CD4-positive, alpha-beta T cell (primary cell): ENCODE results near the gene ACAD10. TPM values are rescaled to one million over a fixed set of nuclear protein-coding genes. Genes with fewer than 3 reads are reported as not detected.

ENCODE experiments used
- ATAC-seq: fragments of 200-7000 bp; cut with Tn5 transposase; one replicate; pipeline ENCODE4 v1.10.0; 2022; ENCODE audit warnings: mild to moderate bottlenecking; ENCODE audit not compliant: poor library complexity
- CTCF ChIA-PET: fragments of 350-600 bp; sonication (Branson Sonifier 250); formaldehyde crosslinking; loops from one replicate; lab custom pipeline; 2021; ENCODE audit warnings: antibody characterized with exemption, inconsistent platforms; lab: Charles Lee
- POLR2A ChIA-PET: fragments of 350-600 bp; sonication (Branson Sonifier 250); formaldehyde crosslinking; loops from one replicate; lab custom pipeline; 2021; ENCODE audit warnings: antibody characterized with exemption, inconsistent platforms; lab: Charles Lee
- DNase-seq, 14 experiments: peaks; one replicate each; pipeline ENCODE4 v3.0.0-alpha.2; 2013 to 2020; ENCODE audit warnings: mixed read lengths in 2 of 14
- H3K27ac ChIP-seq, 2 donors: one replicate each; pipeline versions ENCODE4 v1.5.1 to v1.7.0; 2013; ENCODE audit warnings: low read length in 2 of 2, low read depth in 1 of 2, mild to moderate bottlenecking in 1 of 2
- H3K27me3 ChIP-seq, 2 experiments: 1 replicate in 1 of 2; 2 replicates in 1 of 2; pipeline versions ENCODE4 v1.6.1 to v1.7.0; 2013; ENCODE audit warnings: low read length in 2 of 2, control low read depth in 1 of 2, mild to moderate bottlenecking in 1 of 2, moderate library complexity in 1 of 2; ENCODE audit not compliant: insufficient read depth in 2 of 2, control insufficient read depth in 1 of 2
- H3K36me3 ChIP-seq: one replicate; pipeline ENCODE4 v1.6.1; 2013; ENCODE audit warnings: low read length, control low read depth; ENCODE audit not compliant: insufficient read depth
- H3K4me1 ChIP-seq: one replicate; pipeline ENCODE4 v1.6.1; 2013; ENCODE audit warnings: low read length, control low read depth; ENCODE audit not compliant: insufficient read depth
- H3K4me3 ChIP-seq: one replicate; pipeline ENCODE4 v1.5.1; 2013; ENCODE audit warnings: mild to moderate bottlenecking, low read length, moderate library complexity
- H3K9me3 ChIP-seq, 2 experiments: 1 replicate in 1 of 2; 2 replicates in 1 of 2; pipeline versions ENCODE4 v1.6.1 to v1.7.0; 2013; ENCODE audit warnings: low read length in 2 of 2, mild to moderate bottlenecking in 2 of 2, control low read depth in 1 of 2, moderate library complexity in 1 of 2; ENCODE audit not compliant: control insufficient read depth in 1 of 2, insufficient read depth in 1 of 2
- H3K27ac Mint-ChIP-seq: one replicate; pipeline ENCODE4 v1.8.0; 2020; ENCODE audit warnings: mixed read lengths
- H3K27me3 Mint-ChIP-seq: one replicate; pipeline ENCODE4 v1.8.0; 2021; ENCODE audit warnings: mixed read lengths
- H3K36me3 Mint-ChIP-seq: one replicate; pipeline ENCODE4 v1.8.0; 2021; ENCODE audit warnings: low read depth, mixed read lengths
- H3K4me1 Mint-ChIP-seq: one replicate; pipeline ENCODE4 v1.8.0; 2021; ENCODE audit warnings: low read depth, mixed read lengths
- H3K4me3 Mint-ChIP-seq: one replicate; pipeline ENCODE4 v1.8.0; 2020; ENCODE audit warnings: mild to moderate bottlenecking, mixed read lengths
- H3K9me3 Mint-ChIP-seq: one replicate; pipeline ENCODE4 v1.8.0; 2020; ENCODE audit warnings: mixed read lengths
- intact Hi-C, 2 experiments: fragments of 100-400 bp; cut with DNase I in 1 of 2; cut with micrococcal nuclease in 1 of 2; formaldehyde crosslinking; loops; one replicate each; pipeline versions ENCODE4 v1.15.1 to v1.9.0; 2023 to 2025; cut with DNase I, micrococcal nuclease
- microRNA-seq: library from miRNA; unstranded; fragments of <30 nt; microRNA quantifications from one replicate; pipeline ENCODE4 v1.2.0, GENCODE V29; 2021; ENCODE audit warnings: borderline microRNAs expressed, borderline replicate concordance
- total RNA-seq, 174 experiments: library from RNA in 2 of 174; stranded (reverse) in 2 of 174; gene quantifications; one replicate each; pipeline ENCODE4 v1.2.3 and lab custom pipeline; 2021 to 2026
- TF ChIP-seq, protein P1 (sequence below): fragments of 200-600 bp; IDR thresholded peaks from one replicate; pipeline ENCODE4 v1.8.0; 2022; ENCODE audit warnings: antibody characterized with exemption, mild to moderate bottlenecking

ACAD10 gene
- total RNA-seq, 2 experiments from 2014 or later = 15.8 to 17.4 TPM

DNA sequence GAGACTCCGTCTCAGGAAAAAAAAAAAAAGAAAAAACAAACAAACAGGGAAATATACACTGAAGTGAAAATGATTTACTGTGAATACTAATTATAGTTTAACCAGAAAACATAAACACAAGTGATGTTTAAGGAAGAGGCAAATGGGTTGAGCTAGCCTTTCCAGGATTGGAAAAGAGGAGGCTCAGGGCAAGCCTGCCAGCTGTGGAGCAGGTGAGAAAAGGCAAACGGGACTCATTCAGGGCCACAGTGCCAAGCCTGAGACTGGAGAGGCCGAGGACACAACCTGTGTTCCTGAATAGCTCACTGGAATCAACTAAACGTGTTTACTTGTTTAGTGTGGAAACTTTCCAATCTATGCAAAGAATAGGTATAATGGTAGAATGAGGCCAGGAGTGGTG, 120.5 kb downstream of the ACAD10 start:
- no peaks in the 10 kb centered on the region for H3K36me3 ChIP-seq
- no peaks in the 10 kb centered on the region for H3K36me3 Mint-ChIP-seq
- no peak overlapping the region for H3K4me3 ChIP-seq
- no peaks in the 10 kb centered on the region for H3K4me1 Mint-ChIP-seq
- no peaks in the 10 kb centered on the region for H3K27me3 Mint-ChIP-seq
- TF ChIP-seq, protein P1, sequence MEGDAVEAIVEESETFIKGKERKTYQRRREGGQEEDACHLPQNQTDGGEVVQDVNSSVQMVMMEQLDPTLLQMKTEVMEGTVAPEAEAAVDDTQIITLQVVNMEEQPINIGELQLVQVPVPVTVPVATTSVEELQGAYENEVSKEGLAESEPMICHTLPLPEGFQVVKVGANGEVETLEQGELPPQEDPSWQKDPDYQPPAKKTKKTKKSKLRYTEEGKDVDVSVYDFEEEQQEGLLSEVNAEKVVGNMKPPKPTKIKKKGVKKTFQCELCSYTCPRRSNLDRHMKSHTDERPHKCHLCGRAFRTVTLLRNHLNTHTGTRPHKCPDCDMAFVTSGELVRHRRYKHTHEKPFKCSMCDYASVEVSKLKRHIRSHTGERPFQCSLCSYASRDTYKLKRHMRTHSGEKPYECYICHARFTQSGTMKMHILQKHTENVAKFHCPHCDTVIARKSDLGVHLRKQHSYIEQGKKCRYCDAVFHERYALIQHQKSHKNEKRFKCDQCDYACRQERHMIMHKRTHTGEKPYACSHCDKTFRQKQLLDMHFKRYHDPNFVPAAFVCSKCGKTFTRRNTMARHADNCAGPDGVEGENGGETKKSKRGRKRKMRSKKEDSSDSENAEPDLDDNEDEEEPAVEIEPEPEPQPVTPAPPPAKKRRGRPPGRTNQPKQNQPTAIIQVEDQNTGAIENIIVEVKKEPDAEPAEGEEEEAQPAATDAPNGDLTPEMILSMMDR = no peak
- CTCF ChIA-PET = interaction anchor here (0.6 kb wide), 1 partner anchor 73 kb away, joined by 3 read pairs; no protein-coding TSS in a partner anchor
- no peak for DNase-seq
- H3K27ac Mint-ChIP-seq = no peak overlapping the region
- H3K9me3 Mint-ChIP-seq = no peaks in the 10 kb centered on the region
- no peak for ATAC-seq
- H3K9me3 ChIP-seq = no peaks in the 10 kb centered on the region
- no peaks in the 10 kb centered on the region for H3K27me3 ChIP-seq
- H3K4me1 ChIP-seq = no peaks in the 10 kb centered on the region
- H3K27ac ChIP-seq = no peak overlapping the region
- POLR2A ChIA-PET = no interaction called here
- H3K4me3 Mint-ChIP-seq = no peak overlapping the region
- intact Hi-C loops = no loop called here

Small RNA genes lying within 50 kb of the gene (microRNA-seq; reads per million reads assigned to microRNA genes)
- not detected for gene MIR6761

Other genes with a start within 250 kb of the ACAD10 start
- gene ATXN2, start 86.7 kb upstream of the ACAD10 start, total RNA-seq = 10 to 100 TPM; 21.9 to 23.7 TPM
- gene BRAP, start 97 bp upstream of the ACAD10 start, total RNA-seq = 10 to 100 TPM; 22.4 to 25.8 TPM
- 1 to 10 TPM; 2.0 to 2.1 TPM for gene ALDH2, start 80.9 kb downstream of the ACAD10 start, total RNA-seq
- gene MAPKAPK5, start 156.2 kb downstream of the ACAD10 start, total RNA-seq = 10 to 100 TPM; 62.2 to 63.6 TPM